PFSK-1 (cell line): ENCODE results near the gene PPP1R2.

Source experiments
- FOXP2 ChIP-seq: optimal IDR thresholded peaks from 2 replicates; pipeline ENCODE3; 2011; ENCODE audit warnings: borderline replicate concordance, control low read depth, inconsistent platforms; ENCODE audit not compliant: insufficient read depth; ENCODE audit errors: extremely low read length, extremely low read depth
- POLR2AphosphoS5 ChIP-seq: IDR thresholded peaks from 2 replicates; pipeline ENCODE4 v1.6.1; 2012; ENCODE audit warnings: low read depth, mild to moderate bottlenecking, control low read depth, low read length, moderate library complexity
- REST ChIP-seq, 2 experiments: IDR thresholded peaks; 2 replicates each; pipeline versions ENCODE4 v1.6.1 to v1.8.0; 2011 to 2012; ENCODE audit warnings: low read depth in 2 of 2, low read length in 2 of 2, control low read depth in 1 of 2, inconsistent platforms in 1 of 2, mild to moderate bottlenecking in 1 of 2, moderate library complexity in 1 of 2; ENCODE audit not compliant: insufficient read depth in 1 of 2
- SIN3A ChIP-seq: IDR thresholded peaks from 2 replicates; pipeline ENCODE4 v1.6.1; 2012; ENCODE audit warnings: mild to moderate bottlenecking, low read length, moderate library complexity, borderline replicate concordance; ENCODE audit not compliant: insufficient read depth
- TAF1 ChIP-seq: IDR thresholded peaks from 2 replicates; pipeline ENCODE4 v1.6.1; 2012; ENCODE audit warnings: low read length, control low read depth, borderline replicate concordance; ENCODE audit not compliant: insufficient read depth

Gene PPP1R2

GRCh38 chr3:195544634-195545033, 1.5 kb upstream of the PPP1R2 start:
- TF ChIP-seq TAF1 = no peak
- TF ChIP-seq REST (IDR thresholded peaks at IDR 0.05; ENCODE audit: insufficient read depth in 1 of 2, low read depth in 2 of 2, low read length in 2 of 2) = no peak
- no peak for TF ChIP-seq POLR2AphosphoS5
- TF ChIP-seq FOXP2 = no peak
- no peak for TF ChIP-seq SIN3A

- TF ChIP-seq TAF1 (no peak), FOXP2 (no peak), SIN3A (no peak), REST (IDR thresholded peaks at IDR 0.05; ENCODE audit: insufficient read depth in 1 of 2, low read depth in 2 of 2, low read length in 2 of 2) (no peak), POLR2AphosphoS5 (no peak)
Observed at GRCh38 chr3:195544230-195544536, 1.1 kb upstream of the PPP1R2 start.

GRCh38 chr3:195543500-195544229, 540 bp upstream of the PPP1R2 start:
- TF ChIP-seq REST (IDR thresholded peaks at IDR 0.05; ENCODE audit: insufficient read depth in 1 of 2, low read depth in 2 of 2, low read length in 2 of 2) = no peak
- no peak for TF ChIP-seq FOXP2
- TF ChIP-seq SIN3A = no peak
- TF ChIP-seq TAF1 = peak; percentile 14
- no peak for TF ChIP-seq POLR2AphosphoS5

- no peak for TF ChIP-seq TAF1
- no peak for TF ChIP-seq SIN3A
- TF ChIP-seq REST (IDR thresholded peaks at IDR 0.05; ENCODE audit: insufficient read depth in 1 of 2, low read depth in 2 of 2, low read length in 2 of 2) = no peak
- TF ChIP-seq FOXP2 = no peak
- no peak for TF ChIP-seq POLR2AphosphoS5
Observed at GRCh38 chr3:195542316-195542697, 818 bp downstream of the PPP1R2 start.
